ENCODE results near the gene MECR.
"Not testable (repeated sequence)": the region's sequence is repeated elsewhere in the genome, so short reads cannot be mapped to it uniquely, and the experiment has no call there.

MECR gene

DNA sequence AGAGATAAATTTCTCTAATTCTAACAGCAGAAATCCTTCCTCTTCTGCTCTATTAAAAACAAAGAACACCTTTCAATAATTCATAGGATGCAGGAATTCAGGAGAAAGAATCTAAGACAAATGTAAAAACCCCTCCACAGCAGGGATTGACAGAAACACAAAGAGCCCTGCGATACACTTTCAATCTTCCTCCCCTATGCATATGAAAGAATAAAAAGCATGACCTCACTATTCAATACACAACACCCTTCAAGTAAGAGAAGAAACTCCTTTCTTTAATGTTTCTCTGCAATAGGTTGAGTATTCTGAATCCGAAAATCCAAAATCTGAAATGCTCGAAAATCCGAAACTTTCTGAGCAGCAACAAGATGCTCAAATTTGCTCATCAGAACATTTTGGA, 66.1 kb downstream of the MECR start:
- DNase-seq, result no peak

DNA sequence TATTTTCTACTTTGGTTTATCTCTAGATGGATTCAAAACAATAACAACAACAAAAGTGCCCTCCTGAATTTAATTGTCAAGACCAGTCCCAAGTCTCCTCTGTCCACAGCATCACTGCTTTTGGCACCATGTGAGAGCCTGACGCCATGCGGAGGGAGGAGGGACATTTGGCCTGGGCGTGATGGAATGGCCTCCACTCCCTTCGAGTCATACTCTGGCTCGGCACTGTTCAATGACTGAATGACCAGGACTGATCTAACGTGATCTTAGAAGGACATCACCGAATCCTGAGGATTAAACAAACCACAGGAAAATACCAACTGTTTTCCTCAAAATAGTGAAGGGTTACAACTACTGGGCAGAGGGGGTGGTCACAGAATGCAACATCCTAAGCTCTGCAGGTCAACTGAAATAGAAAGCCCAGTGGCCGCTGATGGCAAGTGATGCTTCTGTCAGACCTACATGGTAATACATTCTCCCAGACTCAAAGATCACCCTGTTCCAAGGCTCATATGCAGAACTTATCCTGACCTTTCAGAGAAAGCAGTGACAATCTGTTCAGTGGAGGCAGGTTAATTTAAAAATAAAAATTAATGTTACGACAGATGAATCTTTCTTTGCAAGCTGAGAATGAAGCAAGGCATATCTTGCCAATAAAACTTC, 68.1 kb downstream of the MECR start:
- no peak for DNase-seq

DNA sequence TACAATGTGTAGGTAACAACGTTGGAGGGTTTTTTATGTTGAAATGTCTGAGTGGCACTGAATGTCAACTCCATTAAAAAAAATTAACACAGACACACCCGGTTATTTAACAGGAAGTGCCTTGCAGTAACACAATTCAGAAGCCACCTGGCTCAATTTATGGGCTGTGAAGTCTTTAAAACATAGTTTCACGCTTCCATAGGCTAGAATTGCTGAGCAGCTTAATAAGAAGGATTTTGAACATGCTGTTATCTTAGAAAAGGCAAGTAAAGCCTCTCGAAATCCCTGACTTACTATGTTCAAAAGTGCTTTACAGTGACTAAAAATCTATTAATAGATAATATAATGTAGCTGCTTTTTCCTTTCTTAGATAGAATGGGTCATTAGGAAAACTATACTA, 68.7 kb downstream of the MECR start:
- no peak for DNase-seq

DNA sequence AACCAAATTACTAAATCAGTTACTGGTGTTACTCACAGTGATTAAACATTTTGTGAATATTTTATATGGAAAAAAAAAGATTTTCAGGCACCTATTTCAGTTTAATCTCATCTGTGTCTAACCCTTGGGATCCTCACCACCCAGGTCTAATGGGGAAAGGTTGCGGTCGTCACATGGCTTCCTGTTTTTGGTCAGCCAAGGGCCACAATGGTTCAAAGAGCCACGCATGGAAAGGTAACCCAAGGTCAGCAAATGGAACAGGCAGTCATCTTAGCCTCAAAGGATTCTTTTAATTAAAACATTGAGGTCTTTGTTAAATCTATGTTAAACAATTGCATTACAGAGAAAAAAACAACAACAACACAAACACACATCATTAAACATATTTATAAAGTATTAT, 71.0 kb downstream of the MECR start:
- DNase-seq, result no peak

DNA sequence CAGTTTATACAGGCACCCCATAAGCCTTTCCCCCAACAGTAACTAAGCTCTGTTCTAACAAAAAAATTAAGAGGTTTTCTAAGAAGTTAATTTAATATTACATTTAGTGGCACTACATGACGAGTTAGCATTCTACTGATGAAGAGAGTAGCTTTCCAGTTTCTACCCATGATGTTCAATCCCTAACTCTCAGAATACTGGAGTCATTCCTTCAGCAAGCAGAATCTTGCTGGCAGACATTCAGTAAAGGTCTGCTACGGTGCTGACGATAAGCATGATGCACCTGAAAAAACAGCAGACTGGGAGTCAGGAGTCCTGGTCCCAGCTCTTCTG, 73.5 kb downstream of the MECR start:
- no peak for DNase-seq

DNA sequence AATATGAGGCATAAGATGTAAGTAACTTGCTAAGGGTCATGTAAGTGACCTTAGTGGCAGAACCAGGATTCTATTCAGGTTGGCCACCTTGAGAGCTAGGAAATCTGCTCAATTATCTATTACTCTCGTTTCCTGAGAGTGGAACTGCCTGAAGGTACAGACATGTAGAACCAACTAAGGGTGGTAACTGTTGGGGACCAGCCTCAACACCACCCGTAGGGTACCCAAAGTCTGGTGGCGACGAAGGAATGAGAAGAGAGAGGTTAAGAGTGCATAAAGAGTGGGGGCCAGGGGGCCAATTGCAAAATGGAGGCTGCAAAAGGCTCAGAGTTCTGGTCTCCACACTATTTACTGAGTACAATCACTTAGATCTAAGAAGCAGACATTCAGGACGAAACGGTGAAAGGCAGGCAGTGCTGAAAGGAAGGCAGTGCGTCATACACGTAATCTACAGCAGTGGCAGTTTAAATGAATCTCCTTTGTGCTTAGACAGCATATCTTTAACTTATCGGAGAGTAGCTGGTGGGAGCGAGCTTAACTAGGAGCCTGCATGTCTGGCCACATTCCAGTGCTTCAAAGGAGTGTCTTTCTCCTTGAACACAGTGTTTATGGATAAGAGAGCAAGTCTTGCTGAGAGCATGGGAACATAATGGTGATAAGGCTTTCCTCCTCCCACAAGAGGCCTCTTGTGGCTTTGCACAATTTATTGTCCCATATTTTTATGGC, 74.0 kb downstream of the MECR start:
- DNase-seq, result no peak

DNA sequence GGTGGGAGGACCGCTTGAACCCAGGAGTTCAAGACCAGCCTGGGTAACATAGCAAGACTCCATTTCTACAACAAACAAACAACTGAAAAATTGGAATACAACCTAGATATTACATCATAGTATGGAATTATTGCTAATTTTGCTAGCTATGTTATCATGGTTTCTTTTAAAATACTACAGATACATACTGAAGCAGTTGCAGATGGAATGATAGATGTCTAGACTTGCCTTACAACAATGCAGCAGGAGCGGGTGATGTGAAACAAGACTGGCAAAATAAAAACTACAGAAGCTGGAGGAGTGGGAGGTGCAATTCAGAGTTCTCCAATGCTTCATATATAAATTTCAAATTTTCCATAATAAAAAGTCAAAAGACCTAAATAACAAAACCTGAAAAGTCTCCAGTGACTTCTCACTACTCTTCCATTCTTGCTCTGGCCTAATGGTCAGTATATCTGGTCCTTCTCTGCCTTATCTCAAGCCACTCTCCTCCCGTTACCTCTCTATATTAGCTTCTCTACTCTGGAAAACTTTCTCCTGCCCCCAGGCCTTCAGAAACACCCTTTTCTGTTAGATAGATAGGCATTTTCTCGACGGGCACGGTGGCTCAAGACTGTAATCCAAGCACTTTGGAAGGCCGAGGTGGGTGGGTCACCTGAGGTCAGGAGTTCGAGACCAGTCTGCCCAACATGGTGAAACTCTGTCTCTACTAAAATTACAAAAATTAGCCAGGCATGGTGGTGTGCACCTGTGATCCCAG, 78.5 kb downstream of the MECR start:
- DNase-seq, result no peak

DNA sequence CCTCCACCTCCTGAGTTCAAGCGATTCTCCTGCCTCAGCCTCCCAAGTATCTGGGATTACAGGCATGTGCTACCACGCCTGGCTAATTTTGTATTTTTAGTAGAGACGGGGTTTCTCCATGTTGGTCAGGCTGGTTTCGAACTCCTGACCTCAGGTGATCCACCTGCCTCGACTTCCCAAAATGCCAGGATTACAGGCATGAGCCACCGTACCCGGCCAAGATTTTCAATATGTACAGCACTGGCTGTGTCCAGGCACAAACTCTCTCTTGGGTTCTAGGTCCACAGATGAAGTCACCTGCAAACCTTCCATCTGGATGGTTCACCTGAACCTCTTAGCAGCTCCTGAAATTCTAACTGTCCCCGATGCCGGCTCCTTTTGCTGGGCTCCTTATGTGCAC, 80.4 kb downstream of the MECR start:
- DNase-seq, result not testable (repeated sequence)

DNA sequence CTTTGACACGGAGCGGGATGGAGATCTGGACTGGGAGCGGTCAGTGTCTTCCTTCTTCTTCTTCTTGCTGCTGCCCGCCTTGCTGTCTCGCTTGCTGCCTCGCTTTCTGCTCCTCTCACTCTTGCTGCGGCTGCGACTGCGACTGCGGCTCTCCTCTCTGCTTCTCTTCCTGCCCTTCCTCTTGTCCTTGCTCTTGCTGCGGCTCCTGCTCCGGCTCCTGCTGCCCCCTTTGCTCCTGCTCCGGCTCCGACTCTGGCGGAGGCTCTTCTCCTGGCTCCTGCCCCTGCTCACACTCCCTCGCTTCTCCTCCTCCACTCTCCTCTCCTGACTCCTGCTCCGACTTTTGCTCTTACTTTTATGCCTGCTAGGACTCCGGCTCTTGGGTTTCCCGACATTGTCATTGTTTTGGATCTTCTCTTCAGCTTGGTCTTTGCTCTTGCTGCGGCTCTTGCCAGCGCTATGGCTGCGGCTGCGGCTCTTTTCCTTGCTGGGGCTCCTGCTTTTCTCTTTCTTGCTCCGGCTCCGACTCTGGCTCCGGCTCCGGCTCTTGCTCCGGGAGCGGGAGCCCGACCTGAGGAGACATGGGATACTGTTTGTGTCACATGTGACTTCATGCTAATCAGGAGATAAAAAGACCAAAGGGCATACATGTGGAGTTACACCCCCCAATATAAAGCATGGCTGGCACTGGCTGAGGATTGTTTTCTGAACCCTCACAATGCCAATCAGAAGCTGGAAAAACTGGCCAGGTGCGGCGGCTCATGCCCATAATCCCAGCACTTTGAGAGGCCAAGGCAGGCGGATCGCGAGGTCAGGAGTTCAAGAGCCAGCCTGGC, 81.9 kb downstream of the MECR start:
- DNase-seq, result no peak

DNA sequence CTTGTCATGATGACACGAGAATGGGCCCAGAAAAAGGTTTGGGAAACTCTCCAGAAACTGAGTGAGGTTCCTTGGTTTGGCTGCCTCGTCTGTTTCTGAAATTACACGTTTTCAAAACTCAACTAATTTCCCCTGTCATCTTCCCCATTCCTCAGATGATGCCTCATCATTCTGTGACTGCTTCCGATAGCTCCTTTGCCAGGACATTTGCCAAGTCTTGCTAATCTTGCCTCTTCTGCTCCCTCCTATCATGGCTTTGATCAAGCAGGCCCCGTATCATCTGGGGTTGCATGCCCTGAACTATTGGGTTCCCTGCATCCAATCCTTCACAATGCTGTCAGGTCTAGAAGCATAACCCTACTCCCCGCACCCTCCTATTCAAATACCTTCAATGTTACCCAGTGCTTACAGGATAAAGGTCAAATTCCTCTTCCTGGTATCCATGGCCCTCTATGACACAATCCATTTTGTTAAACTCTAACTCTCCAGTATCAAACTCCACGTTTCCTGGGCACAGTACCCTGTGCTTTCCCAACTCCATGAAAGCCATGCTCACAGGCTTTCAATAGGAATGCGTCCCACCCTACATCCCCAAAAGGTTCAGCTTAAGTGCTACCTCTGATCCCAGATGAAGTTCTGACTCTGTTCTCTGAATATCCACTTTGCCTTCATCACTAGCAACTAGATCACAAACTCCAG, 84.8 kb downstream of the MECR start:
- DNase-seq, result no peak

DNA sequence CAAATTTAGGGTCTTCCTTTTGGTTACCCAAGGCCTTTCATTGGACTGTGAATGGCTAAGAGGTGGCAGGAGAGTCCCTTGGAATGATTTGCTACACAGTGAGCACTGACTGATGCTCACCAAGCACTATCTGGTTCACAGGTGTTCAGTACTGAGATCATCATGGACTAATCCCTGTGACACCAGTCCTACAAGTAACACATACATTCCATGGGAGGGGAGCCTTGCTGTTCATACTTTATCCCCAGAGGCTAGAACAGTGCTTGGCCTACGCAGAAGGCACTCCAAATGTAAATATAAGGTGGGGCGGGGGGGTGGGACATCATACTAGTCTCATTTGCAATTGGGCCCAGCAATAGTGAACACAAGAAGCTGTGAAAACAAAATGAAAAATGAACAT, 86.6 kb downstream of the MECR start:
- DNase-seq, result no peak

DNA sequence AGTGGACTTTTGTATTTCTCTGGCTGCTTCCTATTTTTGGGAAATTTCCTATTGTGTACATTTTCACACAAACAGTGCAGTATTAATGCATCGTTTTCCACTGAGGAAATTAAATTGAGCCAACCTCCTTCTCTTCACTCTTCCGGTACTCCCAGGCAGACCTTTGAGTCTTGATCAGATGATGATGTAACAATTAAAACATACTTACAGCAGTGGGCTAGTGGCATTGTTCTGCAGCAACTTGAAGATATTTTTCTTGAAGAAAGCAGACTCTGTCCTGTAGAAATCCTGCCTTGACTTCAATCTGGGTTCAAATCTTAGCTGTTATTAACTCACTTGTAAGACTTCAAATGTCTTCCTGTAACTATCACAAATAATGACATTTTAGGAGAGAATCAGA, 88.0 kb downstream of the MECR start:
- DNase-seq, result no peak
